Panc1 (cell line): ENCODE results near the gene NTM.

Source experiments
- CTCF ChIP-seq: fragments of 450-650 bp; IDR thresholded peaks from 2 replicates; pipeline ENCODE4 v1.5.1; 2017; ENCODE audit warnings: mild to moderate bottlenecking
- POLR2AphosphoS5 ChIP-seq: IDR thresholded peaks from 2 replicates; pipeline ENCODE4 v1.6.1; 2012; ENCODE audit warnings: mild to moderate bottlenecking, low read depth, low read length, moderate library complexity
- REST ChIP-seq, 2 experiments: IDR thresholded peaks; 2 replicates each; pipeline ENCODE4 v1.6.1; 2011 to 2012; ENCODE audit warnings: low read depth in 2 of 2, control low read depth in 1 of 2, low read length in 1 of 2, mild to moderate bottlenecking in 1 of 2, moderate library complexity in 1 of 2; ENCODE audit not compliant: insufficient read depth in 1 of 2
- SIN3A ChIP-seq: IDR thresholded peaks from 2 replicates; pipeline ENCODE4 v1.6.1; 2012; ENCODE audit warnings: low read depth, mild to moderate bottlenecking, low read length, moderate library complexity, borderline replicate concordance; ENCODE audit not compliant: insufficient read depth

GRCh38 chr11:131510662-131511061 is 140.2 kb downstream of the NTM start:
- TF ChIP-seq CTCF, result no peak
- no peak for TF ChIP-seq REST (IDR thresholded peaks at IDR 0.05; ENCODE audit: insufficient read depth in 1 of 2, low read depth in 2 of 2, low read length in 1 of 2)
- no peak for TF ChIP-seq POLR2AphosphoS5
- TF ChIP-seq SIN3A, result no peak
